Myocyte (in vitro differentiated cells): ENCODE measurements around the gene USP37. TPM values are rescaled to one million over a fixed set of nuclear protein-coding genes. Genes with fewer than 3 reads are reported as not detected.

Experiments
- DNase-seq: peaks from one replicate; pipeline ENCODE4 v3.0.0-alpha.2; 2012; ENCODE audit warnings: low read depth
- total RNA-seq: library from RNA; depleted of rRNA; stranded (reverse); fragments of >200 nt; gene quantifications from 2 replicates; pipeline ENCODE4 v1.2.3, GENCODE V29; 2014

USP37 gene
- total RNA-seq, 1 donor from 2014 or later = 9.8 TPM

DNA sequence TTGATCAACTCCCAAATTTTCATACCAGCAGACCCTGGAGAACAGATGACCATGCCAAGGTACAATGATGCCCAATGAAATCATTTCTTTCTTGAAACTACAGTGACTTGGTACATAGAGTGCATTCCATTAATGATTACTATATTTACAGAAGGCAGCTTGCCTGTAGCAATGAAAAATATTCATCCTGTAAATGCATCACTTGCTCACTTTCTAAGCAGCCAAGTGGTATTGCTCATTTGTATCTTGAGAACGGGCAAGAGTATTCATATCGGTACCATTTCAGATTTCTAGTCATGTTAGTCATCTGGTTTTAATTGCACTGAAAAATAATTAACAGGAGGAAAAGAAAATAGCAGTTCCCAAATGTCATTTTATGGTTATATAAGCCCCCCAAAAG, 89.6 kb downstream of the USP37 start:
- no peak for DNase-seq

DNA sequence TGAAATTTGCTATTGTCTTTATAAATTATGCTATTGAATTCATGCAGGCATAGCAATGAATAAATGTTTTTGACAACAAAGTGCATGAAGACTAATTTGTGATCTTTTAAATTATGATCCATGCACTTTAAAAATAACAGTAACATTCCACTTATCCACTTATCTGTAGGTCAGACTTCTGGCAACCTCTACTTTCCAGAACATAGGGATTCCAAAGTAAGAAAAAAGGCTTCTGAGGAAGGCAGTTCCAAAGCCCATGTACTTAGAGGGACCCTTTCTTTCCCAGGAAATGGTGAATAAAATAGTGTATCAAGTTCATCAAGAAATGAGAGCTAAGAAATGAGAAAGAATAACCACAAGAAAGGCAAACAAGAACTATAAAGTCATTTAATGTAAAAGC, 90.9 kb downstream of the USP37 start:
- no peak for DNase-seq

DNA sequence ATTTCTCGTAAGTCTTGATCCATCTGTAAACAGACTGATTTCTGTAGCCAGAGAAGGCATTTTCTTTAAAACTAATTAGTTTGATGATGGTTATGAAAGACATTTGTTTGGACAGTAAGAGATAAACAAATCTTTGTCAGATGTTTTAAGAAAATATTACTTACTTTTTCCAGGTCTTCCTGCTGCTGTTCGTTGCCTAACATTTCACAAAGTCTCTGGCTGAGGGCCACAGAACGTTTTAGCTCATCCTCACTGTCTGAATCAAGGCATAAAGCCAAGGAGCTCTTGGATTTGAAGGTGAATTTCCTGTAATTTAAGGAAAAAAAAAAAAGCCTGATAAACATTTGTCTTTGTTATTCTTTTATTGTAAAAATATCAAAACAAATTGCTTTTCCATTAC, 91.5 kb downstream of the USP37 start:
- DNase-seq = no peak

GRCh38 chr2:218474527-218474926, 93.6 kb downstream of the USP37 start:
- no peak for DNase-seq

GRCh38 chr2:218472988-218473387, 95.2 kb downstream of the USP37 start:
- no peak for DNase-seq

DNA sequence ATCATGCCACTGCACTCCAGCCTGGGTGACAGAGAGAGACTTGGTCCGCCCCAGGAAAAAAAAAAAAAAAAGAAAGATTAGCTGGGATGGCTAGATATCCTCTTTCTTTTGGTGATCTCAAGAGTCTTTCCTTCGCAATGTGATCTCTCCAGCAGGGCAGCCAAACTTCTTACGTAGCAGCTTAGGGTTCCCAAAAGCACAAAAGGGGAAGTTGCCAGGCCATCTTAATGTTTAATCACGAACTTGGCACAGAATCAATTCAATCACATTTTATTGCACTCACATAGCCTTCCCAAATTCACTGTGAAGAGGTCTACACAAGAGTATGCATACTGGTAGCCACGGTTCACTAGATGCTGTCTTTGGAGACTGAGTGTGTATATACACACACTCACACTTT, 96.2 kb downstream of the USP37 start:
- DNase-seq = no peak

DNA sequence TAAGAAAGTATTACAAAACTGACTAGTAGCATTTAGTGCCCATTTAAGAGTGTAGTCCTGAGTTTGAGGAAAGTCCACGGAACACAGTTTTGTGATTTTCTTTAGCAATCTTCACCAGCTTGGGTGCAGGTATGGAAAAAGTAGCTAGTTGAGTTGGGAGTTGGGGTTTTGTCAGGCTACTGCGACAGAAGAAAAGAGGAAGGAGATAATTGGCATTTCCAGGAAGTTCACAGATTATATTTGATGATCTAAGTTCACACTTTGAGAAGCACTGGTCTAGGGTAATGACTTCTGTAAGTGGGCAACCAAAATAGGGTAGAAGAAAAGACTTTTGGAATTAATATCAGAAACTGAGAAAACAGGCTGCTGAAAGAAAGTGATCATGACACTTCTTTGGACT, 97.1 kb downstream of the USP37 start:
- DNase-seq = no peak

DNA sequence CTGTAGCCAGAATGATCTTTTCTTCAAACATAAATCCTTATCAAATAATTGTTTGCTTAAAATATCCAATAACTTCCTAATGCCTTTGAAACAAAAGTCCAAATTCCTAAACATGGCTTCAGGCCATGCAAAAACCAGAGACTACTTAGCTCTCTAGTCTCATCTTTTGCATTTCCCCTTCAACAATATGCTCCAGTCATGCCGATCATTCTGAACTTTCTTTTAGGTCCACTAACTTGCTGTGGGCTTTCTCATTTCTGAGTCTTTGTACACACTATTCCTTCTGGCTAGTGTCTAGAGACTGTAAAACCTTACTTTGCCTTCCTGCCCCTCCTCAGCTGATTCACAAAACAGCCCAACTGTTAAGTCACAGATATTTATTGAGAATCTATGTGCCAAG, 97.7 kb downstream of the USP37 start:
- no peak for DNase-seq

DNA sequence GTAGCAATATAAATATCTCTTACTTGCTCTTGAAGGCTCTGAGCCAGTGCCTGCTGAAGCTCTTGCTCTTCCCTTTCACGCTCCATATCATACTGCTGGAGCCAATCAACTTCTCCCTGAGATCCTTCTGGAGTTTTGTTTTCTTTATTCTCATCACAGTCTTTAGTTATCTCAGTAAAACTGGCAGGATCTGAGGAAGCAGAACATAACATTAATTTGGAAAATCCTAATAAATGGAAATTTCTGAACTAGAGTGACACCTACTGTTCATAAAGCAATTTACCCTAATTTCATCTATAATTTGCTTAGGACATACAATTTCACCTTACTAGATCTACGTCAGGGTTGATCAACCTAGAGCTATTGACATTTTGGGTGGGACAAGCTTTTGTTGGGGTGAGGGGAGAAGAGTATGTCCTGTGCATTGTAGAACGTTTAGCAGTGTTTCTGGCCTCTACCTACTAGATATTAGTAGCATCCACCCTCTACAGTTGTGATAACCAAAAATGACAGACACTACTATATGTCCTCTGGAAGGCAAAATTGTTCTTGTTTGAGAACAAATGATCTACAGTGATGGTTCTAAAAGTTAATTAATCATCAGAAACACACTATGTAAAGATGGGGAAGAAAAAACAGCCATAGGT, 102.0 kb downstream of the USP37 start:
- DNase-seq = peak; percentile 33

GRCh38 chr2:218458598-218458997, 109.6 kb downstream of the USP37 start:
- no peak for DNase-seq

GRCh38 chr2:218456849-218457248, 111.3 kb downstream of the USP37 start:
- DNase-seq = no peak

DNA sequence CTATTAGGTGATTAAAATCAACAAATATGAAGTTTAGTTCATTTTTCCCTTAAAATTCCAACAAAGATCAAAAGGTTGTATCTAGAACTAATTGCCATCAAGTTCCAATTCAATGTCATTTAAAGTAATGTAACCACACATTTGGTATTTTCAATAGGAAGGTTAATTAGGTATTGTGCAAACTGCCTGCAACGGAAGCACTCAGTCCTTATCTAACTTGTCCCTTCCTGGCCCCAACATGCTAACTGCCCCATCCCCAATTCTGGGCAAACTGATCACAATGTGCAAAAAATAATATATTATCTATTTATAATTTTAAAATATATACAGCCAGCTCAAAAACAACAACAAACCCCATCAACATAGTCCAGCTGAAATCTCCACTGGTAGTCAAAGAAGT, 116.1 kb downstream of the USP37 start:
- DNase-seq = no peak

- DNase-seq = peak; percentile 21
Observed at GRCh38 chr2:218448934-218449333, 119.2 kb downstream of the USP37 start.

- no peak for DNase-seq
Observed at GRCh38 chr2:218447072-218447471, 121.1 kb downstream of the USP37 start.

DNA sequence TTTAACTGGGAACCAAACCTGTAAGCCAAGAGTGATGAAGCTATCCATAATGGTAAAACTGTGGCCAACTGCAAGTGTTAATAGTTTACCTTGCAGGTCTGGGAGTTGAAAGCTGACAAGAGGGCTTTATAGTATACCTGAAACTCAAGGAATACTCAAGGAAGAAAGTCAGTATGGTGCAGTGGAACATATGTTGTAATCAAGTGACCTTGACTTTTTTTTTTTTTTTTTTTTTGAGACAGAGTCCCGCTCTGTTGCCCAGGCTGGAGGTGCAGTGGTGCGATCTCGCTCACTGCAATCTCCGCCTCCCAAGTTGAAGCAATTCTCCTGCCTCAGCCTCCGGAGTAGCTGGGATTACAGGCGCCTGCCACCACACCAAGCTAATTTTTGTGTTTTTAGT, 121.6 kb downstream of the USP37 start:
- DNase-seq = no peak

- no peak for DNase-seq
Observed at GRCh38 chr2:218445602-218446001, 122.5 kb downstream of the USP37 start.

- no peak for DNase-seq
Observed at GRCh38 chr2:218444692-218445357, 123.3 kb downstream of the USP37 start.

GRCh38 chr2:218438596-218438995, 129.6 kb downstream of the USP37 start:
- peak; percentile 15 for DNase-seq

DNA sequence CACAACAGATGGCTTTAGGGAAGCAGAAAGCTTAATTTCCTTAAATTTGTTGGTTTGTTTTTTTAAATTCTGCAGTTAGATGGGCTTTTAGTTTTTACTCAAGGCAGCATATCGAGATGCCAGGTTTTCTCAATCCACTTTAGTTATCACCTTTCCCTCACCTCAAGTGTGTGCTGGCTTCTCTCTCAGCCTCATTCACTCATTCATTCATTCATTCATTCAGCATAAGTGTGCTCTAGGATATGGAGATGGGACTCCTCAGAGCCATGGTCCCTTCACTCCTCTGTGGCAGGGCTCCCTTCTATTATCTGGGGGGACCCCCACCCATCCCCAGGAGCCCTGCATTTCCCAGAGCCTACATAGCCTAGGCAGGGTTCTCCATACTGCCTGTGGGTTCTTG, 130.2 kb downstream of the USP37 start:
- DNase-seq = no peak

GRCh38 chr2:218436992-218437391, 131.2 kb downstream of the USP37 start:
- no peak for DNase-seq

DNA sequence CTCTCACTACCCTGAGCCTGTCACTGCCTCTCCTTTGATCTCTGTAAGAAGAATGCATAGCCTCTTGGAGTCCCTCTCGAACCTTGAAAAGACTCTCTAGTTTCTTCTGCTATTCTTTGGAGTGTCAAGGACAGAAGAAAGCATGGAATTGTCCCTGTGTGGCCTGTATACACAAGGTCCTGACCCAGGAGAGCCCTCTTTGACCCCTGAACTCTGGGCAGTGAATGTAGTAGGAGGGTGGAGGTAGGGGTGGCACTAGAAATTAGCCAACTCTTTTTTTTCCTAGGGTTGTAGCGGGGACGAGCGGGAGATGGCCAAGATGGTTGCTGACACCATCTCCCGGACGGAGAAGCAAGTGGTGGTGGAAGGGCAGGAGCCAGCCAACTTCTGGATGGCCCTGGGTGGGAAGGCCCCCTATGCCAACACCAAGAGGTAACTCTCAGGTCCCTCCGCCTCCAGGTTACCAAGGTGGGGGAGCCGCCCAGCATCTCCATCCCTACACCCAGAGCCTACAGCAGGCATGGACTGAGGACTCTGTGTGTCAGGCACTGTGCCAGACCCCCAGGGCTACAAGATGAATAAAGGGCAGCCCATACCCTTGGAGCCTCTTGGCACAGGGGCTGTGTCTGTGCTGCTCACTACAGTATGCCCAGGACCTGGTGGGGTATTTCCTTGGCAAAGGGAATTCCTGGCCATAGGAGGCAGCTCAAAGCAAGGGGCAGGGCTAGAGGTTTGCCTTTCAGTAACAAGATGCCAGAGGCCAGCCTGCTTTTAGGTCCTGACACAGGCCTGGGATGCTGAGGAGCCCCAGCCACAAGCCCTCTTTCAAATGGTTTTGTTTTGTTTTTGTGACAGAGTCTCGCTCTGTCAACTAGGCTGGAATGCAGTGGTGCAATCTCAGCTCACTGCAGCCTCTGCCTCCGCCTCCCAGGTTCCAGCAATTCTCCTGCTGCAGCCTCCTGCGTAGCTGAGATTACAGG, 132.9 kb downstream of the USP37 start:
- no peak for DNase-seq

- DNase-seq = no peak
Observed at GRCh38 chr2:218434456-218434855, 133.7 kb downstream of the USP37 start.
